ENCODE data around the gene MTMR3.

DNA sequence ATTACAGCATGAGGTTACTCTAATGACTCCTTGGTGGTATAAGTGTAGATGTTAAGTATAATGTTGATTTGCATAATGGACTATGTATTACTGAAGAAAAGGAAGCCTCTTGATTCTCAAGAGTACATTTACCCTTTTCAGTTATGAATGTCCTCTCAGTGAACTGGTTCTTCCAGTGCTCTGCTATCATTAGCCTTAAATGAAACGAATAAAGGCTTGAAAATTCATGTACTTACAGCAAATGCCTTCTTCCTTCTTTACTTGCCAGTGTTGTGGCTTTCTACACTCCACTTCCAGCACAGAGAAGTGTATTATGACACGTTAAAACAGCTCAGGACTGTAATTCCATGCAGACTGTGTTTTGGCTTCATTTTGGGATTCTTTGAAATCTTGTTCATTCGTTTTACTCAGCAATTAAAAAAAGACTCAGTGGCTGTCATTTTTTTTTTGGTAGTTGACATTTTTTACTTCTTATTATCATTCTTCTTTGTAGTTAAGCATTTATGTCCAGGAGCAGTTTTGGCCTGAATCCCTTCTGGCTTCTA, 96.9 kb downstream of the MTMR3 start:
- TF ChIP-seq, protein P1, sequence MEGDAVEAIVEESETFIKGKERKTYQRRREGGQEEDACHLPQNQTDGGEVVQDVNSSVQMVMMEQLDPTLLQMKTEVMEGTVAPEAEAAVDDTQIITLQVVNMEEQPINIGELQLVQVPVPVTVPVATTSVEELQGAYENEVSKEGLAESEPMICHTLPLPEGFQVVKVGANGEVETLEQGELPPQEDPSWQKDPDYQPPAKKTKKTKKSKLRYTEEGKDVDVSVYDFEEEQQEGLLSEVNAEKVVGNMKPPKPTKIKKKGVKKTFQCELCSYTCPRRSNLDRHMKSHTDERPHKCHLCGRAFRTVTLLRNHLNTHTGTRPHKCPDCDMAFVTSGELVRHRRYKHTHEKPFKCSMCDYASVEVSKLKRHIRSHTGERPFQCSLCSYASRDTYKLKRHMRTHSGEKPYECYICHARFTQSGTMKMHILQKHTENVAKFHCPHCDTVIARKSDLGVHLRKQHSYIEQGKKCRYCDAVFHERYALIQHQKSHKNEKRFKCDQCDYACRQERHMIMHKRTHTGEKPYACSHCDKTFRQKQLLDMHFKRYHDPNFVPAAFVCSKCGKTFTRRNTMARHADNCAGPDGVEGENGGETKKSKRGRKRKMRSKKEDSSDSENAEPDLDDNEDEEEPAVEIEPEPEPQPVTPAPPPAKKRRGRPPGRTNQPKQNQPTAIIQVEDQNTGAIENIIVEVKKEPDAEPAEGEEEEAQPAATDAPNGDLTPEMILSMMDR (IDR thresholded peaks at IDR 0.05): no peak
- no peak for TF ChIP-seq POLR2A (IDR thresholded peaks at IDR 0.05)
